SKM-1 (cell line): ENCODE data around the gene CNPY1.
A peak's percentile ranks its signal among the peaks of the same experiment; 100 is the strongest.
"Not testable (repeated sequence)": the region's sequence is repeated elsewhere in the genome, so short reads cannot be mapped to it uniquely, and the experiment has no call there.

Experiments
- DNase-seq: peaks from one replicate; lab custom pipeline; 2025; ENCODE audit not compliant: unreplicated experiment; lab: John Stamatoyannopoulos, UW

The CNPY1 gene

GRCh38 chr7:155546449-155546848 is at the start of gene CNPY1:
Gene CNPY1, minus strand, starts transcription at chr7:155546559. Its CDS starts 630 bp downstream, at chr7:155545929.
- not testable (repeated sequence) for DNase-seq

DNA sequence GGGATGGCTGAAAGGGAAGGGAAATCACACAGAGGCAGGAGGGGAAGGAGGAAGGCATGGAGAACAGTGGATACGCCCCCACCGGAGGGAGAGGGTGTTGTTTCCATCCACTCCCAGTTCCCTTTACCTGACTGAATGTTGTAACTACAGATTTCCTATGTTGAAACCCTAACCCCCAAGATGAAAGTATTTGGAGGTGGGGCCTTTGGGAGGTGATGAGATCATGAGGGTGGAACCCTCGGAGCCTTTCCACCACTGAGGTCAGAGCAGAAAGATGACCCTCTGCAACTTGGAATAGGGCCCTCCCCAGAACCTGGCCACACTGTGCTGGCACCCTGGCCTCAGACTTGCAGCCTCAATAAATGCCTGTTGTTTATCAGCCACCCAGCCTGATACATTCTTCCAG is 48.6 kb upstream of the CNPY1 start:
- DNase-seq: no peak

GRCh38 chr7:155594163-155594732 is 47.9 kb upstream of the CNPY1 start:
- no peak for DNase-seq

DNA sequence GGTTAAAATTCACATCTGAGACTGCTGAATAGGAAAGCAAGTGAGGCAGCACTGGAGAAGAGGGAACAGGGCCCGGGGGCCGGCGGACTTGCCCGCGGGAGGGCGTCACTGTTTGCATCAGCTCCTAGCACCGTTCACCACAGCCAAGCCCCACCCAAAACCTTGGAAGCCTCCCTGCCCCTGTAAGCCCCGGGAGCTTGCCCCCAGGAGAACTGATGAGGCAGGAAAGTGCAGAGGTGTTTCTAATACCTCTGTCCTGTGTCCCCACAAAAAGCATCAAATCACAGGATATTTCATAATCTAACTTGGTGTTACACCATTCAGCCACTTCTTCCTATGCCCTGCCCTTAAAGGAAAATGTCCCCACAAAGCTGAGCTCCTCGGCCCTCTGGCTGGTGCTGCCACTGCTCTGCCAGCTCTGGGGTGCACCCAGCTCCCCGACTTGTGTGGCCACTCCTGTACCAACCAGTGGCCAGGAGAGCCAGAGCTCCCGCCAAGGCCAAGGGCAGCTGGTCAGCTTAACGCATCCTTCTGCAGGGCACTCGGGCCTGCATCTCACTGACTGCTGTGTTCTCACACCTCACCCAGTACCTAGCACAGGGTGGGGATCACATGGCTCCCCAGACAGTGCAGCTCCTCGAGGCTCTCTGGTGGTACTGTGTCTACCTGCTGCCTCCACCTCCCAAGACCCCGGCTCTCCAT is 47.3 kb upstream of the CNPY1 start:
- peak; percentile 47 for DNase-seq

DNA sequence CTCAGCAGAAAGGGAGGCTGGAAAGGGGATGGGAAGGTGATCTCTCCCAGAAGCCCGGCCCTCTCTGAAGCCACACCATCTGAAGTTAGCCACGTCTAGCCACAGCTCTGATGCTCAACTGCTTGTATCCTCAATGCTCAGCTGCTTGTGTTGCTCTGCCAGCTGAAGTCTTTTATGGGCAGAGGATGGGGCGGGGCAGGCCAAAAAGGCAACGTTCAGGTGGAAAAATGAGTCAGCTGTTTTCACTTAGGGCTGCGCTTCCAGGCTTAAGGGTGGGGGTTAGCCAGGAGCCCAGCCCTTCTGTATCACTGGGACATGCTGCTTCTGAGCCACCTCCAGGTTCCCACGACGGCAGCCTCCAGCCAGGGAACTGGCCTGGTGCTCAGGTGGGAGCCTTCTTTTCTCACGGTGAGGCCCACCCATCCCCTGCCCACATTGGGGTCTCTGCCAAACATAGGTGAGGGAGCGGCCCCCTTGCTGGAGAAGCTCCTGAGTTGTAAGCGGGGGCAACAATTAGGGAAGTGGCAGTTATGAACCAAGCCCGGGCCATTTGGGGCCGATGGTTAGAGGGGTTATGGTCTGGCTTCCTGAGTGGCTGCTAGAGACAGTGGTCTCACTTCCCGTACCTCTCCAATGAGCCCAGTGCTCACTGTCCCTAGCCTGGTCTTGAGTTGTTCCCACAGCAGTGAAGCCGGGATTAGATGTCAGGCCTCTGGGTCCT is 44.9 kb upstream of the CNPY1 start:
- DNase-seq: no peak

- DNase-seq: peak; percentile 78
These were observed 44.1 kb upstream of the CNPY1 start for GRCh38 chr7:155590215-155591018.

DNA sequence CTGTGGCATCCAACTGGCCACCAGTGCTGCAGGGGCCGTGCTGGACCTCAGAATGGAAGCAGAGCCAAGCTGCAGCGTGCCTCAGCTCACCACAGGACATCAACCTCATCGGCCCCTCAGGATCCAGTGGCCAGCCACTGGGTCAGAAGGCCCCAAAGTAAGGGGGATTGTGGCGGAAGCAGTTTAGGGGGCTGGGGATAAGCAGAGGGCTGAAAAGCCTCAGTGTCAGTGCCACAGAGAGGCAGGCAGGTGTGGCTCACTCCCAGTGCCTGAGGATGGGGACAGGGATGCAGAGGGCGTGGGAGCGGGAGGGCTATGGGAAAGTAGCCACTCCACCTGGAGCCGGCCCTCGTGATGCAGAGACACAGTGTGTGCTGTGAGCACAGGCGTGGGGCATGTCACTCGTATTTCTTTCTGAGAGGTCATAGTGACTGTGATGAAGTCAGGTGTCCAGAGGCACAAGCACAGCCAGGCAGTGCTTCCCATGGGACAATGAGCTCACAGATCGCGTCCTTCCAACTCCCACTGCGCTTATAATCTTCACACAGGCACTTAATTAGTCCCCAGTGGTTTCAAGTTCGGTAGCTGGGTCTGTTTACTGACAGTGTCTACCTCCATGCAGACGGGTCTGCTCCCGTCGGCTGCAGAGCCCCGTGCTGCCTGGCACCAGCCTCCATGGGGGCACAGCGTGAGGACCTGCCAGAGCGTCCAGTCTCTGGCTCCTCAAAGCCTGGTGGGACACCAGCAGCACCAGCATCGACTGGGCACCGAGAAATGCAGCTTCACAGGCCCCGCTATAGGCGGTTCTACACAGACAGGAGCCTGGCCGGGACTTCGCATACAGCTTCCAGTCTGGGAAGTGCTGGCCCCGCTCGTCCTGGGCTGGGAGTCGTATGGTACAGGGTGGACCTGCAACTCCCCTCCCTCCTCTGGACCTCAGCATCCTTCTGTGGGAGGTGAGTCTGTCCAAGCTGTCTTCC is 42.9 kb upstream of the CNPY1 start:
- no peak for DNase-seq

DNA sequence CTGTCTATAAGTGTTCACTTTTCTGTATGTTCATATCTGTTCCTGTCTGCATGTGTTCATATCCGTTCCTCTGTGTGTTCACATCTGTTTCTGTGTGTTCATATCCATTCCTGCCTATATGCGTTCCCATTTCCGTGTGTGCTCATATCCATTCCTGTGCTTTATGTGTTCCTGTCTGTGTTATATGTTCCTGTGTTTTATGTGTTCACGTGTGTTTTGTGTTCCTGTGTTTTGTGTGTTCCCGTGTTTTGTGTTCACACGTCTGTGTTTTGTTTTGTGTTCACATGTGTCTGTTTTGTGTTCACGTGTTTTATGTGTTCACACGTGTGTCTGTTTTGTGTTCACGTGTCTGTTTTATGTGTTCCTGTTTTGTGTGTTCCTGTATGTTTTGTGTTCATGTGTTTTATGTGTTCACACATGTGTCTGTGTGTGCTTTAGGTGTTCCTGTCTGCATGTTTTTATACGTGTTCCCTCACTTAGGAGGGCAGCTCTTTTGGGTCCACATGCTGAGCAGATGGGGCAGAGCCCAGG is 42.2 kb upstream of the CNPY1 start:
- DNase-seq: no peak

GRCh38 chr7:155587486-155587885 is 41.1 kb upstream of the CNPY1 start:
- no peak for DNase-seq

- no peak for DNase-seq
These were observed 40.6 kb upstream of the CNPY1 start for GRCh38 chr7:155586843-155587440.

DNA sequence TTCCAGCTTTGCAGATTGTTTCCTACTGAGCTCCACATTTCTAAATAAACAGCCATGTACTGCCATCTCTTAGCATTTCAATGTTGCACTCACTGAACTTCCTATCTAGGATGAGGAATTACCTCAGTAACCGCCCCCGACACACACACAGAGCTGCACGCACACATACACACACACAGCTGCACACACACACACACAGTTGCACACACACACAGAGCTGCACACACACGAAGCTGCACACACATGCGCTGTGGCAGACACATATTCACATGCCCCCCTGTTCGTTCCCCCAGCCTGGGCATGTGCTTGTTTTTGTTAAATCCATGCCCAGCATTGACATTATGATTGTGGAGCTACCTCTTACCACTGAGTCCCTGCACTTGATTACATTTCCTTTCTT is 39.6 kb upstream of the CNPY1 start:
- no peak for DNase-seq

DNA sequence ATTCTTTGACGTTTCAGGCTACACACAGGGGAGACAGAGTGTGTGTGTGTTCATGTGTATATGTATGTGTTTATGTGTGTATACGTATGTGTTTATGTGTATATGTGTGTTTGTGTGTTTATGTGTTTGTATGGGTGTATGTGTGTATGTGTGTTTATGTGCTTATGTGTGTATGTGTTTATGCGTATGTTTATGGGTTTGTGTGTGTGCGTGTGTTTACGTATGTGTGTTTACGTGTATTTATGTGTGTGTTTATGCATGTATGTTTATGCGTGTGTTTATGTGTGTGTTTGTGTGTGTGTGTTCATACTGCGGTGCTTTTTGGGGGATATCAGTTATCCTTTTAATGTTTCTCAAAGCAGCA is 39.2 kb upstream of the CNPY1 start:
- DNase-seq: no peak

DNA sequence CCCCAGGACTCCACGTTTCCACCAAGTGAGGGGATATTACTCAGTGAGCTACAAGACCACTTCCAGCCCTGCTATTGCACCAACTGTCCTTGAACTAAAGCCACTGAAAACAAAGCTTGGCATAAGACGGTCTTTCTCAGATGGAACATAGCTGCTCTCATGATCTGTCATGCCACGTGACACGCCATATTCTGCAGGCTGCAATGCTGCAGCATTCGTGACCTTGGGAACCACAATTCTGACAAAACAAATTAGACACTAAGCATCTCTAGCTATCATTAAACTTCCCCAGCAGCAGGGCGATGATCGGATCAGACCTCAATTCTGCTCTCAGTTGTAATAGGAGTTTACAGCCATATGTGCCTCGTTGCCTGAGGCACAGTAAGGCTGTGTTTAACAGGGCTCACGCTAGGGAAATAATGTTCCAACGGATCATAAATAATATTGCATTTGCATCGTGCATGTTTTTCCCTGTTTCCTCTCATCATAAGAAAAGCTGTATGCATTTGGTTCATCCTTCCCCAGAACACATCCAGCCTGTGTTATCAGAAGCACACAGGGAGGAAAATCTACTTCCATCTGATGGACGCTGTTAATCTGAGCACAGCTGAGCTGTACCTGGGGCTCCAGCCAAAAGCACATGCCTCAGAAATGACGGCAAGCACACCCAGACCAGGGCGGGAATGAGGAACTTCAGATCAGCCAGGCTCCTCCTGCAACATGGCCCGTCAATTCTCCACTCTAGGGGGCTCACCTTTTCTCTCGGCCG is 38.6 kb upstream of the CNPY1 start:
- no peak for DNase-seq

GRCh38 chr7:155584261-155584660 is 37.9 kb upstream of the CNPY1 start:
- DNase-seq: no peak

DNA sequence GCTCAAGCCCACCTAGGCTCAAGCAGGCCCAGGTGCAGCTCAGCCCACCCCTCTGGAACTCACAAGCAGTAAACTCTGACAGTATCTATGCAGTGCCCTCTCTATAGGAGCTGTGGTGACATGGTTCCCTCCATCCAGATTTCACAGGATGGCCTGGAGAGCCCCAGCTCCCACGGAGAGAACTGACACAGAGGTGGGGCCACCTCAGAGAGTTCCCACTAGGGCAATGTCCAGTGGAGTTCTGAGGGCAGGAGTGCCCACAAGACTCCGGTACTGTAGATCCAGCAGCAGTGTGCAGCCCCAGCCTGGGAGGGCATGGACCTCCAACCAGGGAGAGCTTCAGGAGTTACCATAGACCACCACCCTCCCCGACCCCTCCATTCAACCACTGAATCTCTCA is 37.3 kb upstream of the CNPY1 start:
- DNase-seq: no peak

DNA sequence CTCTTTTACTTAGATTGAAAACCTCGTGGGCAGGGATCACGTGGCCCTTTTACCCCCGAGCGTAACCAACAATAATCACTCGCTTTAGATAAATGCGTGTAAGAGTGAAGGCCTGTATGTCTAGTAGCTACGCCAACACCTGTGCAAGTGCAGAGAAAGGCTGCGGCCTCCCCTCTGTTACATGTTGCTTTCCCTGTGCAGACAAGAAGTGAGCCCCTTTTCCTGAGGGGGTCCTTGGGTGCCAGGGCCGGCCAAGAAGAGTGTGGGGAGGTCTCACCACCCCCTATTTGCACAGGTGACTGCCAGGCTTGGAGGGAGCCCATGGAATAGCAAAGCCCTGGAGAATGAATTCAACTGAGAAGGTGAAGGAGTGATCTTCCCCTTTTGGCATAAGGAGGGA is 35.6 kb upstream of the CNPY1 start:
- no peak for DNase-seq

DNA sequence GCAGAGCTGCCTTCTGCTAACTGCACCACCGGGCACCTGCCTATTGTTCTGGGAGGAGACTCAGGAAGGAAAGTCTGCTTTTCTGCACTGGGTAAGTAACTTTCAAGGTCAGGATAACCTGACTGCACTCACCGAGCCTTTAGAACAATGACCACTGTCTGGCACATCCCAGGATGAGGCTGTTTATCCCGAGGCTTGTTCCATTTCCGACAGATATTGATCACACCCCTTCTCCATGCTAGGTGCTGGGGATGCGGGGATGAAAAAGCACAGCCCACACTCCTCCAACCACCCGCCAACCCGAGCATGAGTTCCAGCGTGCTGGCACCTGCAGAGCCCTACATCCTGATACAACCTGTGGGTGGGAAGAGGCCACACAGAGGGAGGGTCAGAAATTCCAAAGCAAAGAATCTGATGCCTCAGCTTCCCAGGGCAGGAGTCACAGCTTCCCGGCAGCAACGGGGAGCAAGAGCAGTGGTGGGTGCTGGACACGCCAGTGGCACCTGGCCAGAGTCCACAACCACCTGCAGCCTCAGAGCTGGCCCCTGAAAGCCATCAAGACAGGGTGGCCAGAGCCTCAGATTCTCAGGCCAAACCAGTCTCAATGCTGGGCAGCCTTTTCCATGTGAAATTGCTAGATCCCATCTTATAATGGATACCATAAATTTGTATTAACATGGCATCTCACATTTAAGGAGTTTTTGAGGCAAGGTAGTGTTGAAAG is 34.9 kb upstream of the CNPY1 start:
- DNase-seq: no peak

- DNase-seq: no peak
These were observed 34.0 kb upstream of the CNPY1 start for GRCh38 chr7:155580367-155580766.
